RWPE2 (cell line): ENCODE results near the gene CEACAM20.
A peak's percentile ranks its signal among the peaks of the same experiment; 100 is the strongest.
"Not testable (repeated sequence)": the region's sequence is repeated elsewhere in the genome, so short reads cannot be mapped to it uniquely, and the experiment has no call there.

Source experiments
- ATAC-seq: fragments of 200-7000 bp; cut with Tn5 transposase; 3 replicates; pipeline ENCODE4 v1.9.1; 2021; ENCODE audit warnings: low read depth
- DNase-seq: peaks from one replicate; pipeline ENCODE4 v3.0.0-alpha.2; 2020; ENCODE audit warnings: low spot score
- H3K27ac ChIP-seq: fragments of 450-650 bp; 2 replicates; pipeline ENCODE4 v1.5.1; 2017; ENCODE audit warnings: mild to moderate bottlenecking; ENCODE audit not compliant: poor library complexity, severe bottlenecking
- H3K27me3 ChIP-seq: fragments of 250-450 bp; sonication (Bioruptor Pico); 2 replicates; pipeline ENCODE4 v1.5.1; 2021; ENCODE audit warnings: mild to moderate bottlenecking, moderate library complexity; ENCODE audit not compliant: insufficient read depth, poor library complexity, severe bottlenecking
- H3K36me3 ChIP-seq: fragments of 250-450 bp; sonication (Bioruptor Pico); 2 replicates; pipeline ENCODE4 v1.5.1; 2020; ENCODE audit warnings: low read depth, mild to moderate bottlenecking, moderate library complexity
- H3K4me1 ChIP-seq: fragments of 250-450 bp; sonication (Bioruptor Pico); 2 replicates; pipeline ENCODE4 v1.5.1; 2021; ENCODE audit warnings: mild to moderate bottlenecking, moderate library complexity; ENCODE audit not compliant: insufficient read depth, poor library complexity, severe bottlenecking
- H3K4me3 ChIP-seq: fragments of 250-450 bp; sonication (Bioruptor Pico); 2 replicates; pipeline ENCODE4 v1.5.1; 2021; ENCODE audit warnings: mild to moderate bottlenecking, moderate library complexity; ENCODE audit not compliant: severe bottlenecking
- H3K9me3 ChIP-seq: fragments of 250-450 bp; sonication (Bioruptor Pico); 2 replicates; pipeline ENCODE4 v1.5.1; 2021; ENCODE audit warnings: mild to moderate bottlenecking, moderate library complexity; ENCODE audit not compliant: severe bottlenecking
- TF ChIP-seq, protein P1 (sequence below): fragments of 450-650 bp; IDR thresholded peaks from one replicate; pipeline ENCODE4 v1.5.1; 2017; ENCODE audit warnings: mild to moderate bottlenecking, moderate library complexity; ENCODE audit not compliant: poor library complexity, severe bottlenecking

CEACAM20 gene

GRCh38 chr19:44557933-44558332 lies 28.5 kb upstream of the CEACAM20 start:
- Histone ChIP-seq H3K4me3 (no peak overlapping the region), H3K4me1 (peaks cover 15% of the 10 kb centered on the region), H3K27ac (no peak overlapping the region), H3K9me3 (no peaks in the 10 kb centered on the region), H3K27me3 (no peaks in the 10 kb centered on the region), H3K36me3 (no peaks in the 10 kb centered on the region)
- DNase-seq (no peak), ATAC-seq (no peak)
- TF ChIP-seq, protein P1, sequence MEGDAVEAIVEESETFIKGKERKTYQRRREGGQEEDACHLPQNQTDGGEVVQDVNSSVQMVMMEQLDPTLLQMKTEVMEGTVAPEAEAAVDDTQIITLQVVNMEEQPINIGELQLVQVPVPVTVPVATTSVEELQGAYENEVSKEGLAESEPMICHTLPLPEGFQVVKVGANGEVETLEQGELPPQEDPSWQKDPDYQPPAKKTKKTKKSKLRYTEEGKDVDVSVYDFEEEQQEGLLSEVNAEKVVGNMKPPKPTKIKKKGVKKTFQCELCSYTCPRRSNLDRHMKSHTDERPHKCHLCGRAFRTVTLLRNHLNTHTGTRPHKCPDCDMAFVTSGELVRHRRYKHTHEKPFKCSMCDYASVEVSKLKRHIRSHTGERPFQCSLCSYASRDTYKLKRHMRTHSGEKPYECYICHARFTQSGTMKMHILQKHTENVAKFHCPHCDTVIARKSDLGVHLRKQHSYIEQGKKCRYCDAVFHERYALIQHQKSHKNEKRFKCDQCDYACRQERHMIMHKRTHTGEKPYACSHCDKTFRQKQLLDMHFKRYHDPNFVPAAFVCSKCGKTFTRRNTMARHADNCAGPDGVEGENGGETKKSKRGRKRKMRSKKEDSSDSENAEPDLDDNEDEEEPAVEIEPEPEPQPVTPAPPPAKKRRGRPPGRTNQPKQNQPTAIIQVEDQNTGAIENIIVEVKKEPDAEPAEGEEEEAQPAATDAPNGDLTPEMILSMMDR, result no peak

DNA sequence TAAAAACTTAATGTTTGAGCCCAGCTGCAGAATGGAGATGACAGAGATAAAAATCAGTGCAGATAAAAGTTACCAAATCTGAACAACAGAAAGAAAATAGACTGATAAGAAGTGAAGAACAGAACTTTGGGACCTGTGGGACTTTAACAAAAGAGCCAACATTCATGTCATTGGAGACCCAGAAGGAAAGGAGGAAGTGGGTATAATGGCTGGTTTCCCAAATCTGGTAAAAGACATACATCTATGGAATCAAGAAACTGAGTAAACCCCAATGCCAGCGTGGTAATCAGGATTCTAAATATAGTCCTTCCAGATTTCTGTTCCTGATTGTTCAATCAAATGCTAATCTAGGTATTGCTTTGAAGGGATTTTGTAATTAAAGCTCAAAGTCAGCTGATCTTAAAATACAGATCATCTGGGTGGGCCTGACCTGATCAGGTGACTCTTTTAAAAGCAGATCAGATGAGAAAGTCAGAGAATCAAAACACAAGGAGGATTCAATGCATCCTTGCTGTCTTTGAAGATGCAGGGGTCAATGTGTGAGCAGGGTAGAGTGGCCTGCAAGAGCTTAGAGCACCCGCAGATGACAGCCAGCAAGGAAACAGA lies 25.3 kb upstream of the CEACAM20 start:
- DNase-seq (no peak), ATAC-seq (no peak)
- peak overlapping the region; percentile 91 for H3K27ac ChIP-seq
- peaks cover 17% of the 10 kb centered on the region for H3K4me1 ChIP-seq
- H3K36me3 ChIP-seq, result no peaks in the 10 kb centered on the region
- no peak overlapping the region for H3K4me3 ChIP-seq
- H3K9me3 ChIP-seq, result no peaks in the 10 kb centered on the region
- TF ChIP-seq, protein P1, result no peak
- no peaks in the 10 kb centered on the region for H3K27me3 ChIP-seq

- Histone ChIP-seq H3K27ac (peak overlapping the region; percentile 91), H3K4me3 (no peak overlapping the region), H3K36me3 (no peaks in the 10 kb centered on the region), H3K9me3 (no peaks in the 10 kb centered on the region), H3K4me1 (peaks cover 17% of the 10 kb centered on the region), H3K27me3 (no peaks in the 10 kb centered on the region)
- ATAC-seq (peak; percentile 94), DNase-seq (peak; percentile 80)
- TF ChIP-seq, protein P1, result no peak
Observed at GRCh38 chr19:44553478-44554171, 24.1 kb upstream of the CEACAM20 start.

DNA sequence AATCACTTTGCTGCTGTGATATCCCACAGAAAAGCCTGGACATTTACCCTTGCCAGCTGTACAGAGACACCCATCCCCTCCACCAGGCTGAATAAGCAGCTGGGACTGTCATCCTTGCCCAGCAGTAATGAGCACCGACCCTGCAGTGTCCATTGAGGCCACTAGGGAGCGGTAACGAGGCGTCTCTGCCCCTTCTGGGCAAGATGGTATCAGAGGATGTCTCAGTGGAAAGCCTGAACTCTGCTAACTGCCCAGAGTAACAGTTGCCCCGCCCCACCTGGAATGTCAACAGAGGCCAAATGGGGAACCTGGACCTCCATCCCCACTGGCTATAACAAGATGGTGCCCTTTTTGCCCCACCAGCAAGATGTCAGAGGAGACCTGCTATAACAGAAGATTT lies 22.8 kb upstream of the CEACAM20 start:
- H3K4me1 ChIP-seq, result peaks cover 17% of the 10 kb centered on the region
- TF ChIP-seq, protein P1, result peak; percentile 26
- ATAC-seq, result no peak

DNA sequence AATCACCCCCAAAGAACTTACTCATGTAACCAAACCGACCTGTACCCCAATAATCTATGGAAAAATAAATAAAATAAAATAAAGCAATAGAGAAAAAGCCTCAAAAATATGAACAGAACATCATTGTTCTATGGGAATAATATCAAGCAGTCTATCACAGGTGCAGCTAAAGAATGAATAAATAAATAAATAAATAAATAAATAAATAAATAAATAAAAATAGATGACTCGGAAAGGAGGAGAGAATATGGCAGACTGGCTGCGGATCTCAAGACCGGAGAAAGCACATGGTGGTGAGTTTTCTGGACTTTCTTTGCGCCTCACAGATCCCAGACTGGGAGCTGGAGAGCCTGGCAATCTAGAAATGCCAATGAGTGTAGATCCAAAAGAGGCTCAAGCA lies 22.4 kb upstream of the CEACAM20 start:
- ATAC-seq, result no peak
- no peaks in the 10 kb centered on the region for H3K36me3 ChIP-seq
- no peaks in the 10 kb centered on the region for H3K9me3 ChIP-seq

More for the DNA sequence above, 22.8 kb upstream of the CEACAM20 start:
- no peaks in the 10 kb centered on the region for H3K27me3 ChIP-seq
- no peaks in the 10 kb centered on the region for H3K36me3 ChIP-seq
- DNase-seq, result no peak
- H3K9me3 ChIP-seq, result no peaks in the 10 kb centered on the region
- H3K27ac ChIP-seq, result peak overlapping the region; percentile 91
- no peak overlapping the region for H3K4me3 ChIP-seq

GRCh38 chr19:44550976-44551375 lies 21.5 kb upstream of the CEACAM20 start:
- not testable (repeated sequence) for DNase-seq, H3K4me3 ChIP-seq, H3K27ac ChIP-seq, H3K9me3 ChIP-seq, H3K27me3 ChIP-seq, H3K36me3 ChIP-seq, ATAC-seq
- H3K4me1 ChIP-seq, result peaks cover 17% of the 10 kb centered on the region

More for the DNA sequence above, 22.4 kb upstream of the CEACAM20 start:
- Histone ChIP-seq H3K27me3 (no peaks in the 10 kb centered on the region), H3K4me1 (peaks cover 17% of the 10 kb centered on the region), H3K27ac (no peak overlapping the region), H3K4me3 (no peak overlapping the region)
- TF ChIP-seq, protein P1, result no peak
- DNase-seq, result no peak
